ENCODE results near the gene VWA3B. TPM values are rescaled to one million over a fixed set of nuclear protein-coding genes. Genes with fewer than 3 reads are reported as not detected.

The VWA3B gene
- polyA plus RNA-seq, 2 of the 4 experiments (the other 2 are of a cell fraction) = not detected

DNA sequence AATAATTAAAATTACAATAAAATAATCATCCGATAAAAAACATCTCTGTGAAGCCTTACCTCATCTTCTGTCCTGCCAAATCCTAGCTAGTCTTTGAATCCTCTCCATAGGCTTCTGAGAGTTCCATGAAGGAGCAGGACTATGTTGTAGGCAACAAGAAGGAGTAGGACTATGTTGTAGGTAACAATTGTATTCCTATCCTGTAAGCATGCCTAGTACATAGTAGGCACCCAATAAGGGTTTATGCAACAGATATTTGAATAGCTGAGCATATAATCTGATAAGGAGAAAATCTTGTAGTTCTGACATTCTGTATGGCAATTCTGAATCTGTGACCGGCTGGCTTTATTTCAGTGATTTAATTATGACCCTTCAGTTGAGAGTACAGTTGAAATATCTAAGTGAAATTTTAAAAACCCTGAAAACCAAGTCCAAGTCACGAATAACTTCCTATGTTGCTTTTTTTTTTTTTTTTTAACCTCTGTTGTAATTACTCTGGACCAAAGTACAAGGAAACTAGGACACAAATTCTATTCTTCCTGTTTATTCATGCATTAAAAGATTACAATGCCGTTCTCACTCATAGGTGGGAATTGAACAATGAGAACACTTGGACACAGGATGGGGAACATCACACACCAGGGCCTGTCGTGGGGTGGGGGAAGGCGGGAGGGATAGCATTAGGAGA lies 27.8 kb downstream of the VWA3B start:
- TF ChIP-seq TFCP2L1 (CRISPR knock-in tag; IDR thresholded peaks at IDR 0.05) (no peak), BHLHE40 (IDR thresholded peaks at IDR 0.05; ENCODE audit: low read depth, low read length) (no peak), PHF8 (IDR thresholded peaks at IDR 0.05; ENCODE audit: borderline replicate concordance, low read depth) (no peak)
- CTCF ChIA-PET = interaction anchor here (1.0 kb wide), 1 partner anchor 14 kb away, joined by 3 read pairs; no protein-coding TSS in a partner anchor
- DNase-seq (ENCODE audit: low read depth in 1 of 2, low spot score in 1 of 2) (no peak), FAIRE-seq (no peak), ATAC-seq (no peak)
- WGBS (ENCODE audit: missing lambda C conversion rate) = 24% methylated on average over 6 of the region's 6 CpGs
- Histone ChIP-seq H3K27ac (no peak overlapping the region), H3K9me3 (no peaks in the 10 kb centered on the region), H3K4me3 (no peak overlapping the region), H3K4me2 (no peak overlapping the region), H3K4me1 (no peaks in the 10 kb centered on the region)
- POLR2A ChIA-PET = no interaction called here

DNA sequence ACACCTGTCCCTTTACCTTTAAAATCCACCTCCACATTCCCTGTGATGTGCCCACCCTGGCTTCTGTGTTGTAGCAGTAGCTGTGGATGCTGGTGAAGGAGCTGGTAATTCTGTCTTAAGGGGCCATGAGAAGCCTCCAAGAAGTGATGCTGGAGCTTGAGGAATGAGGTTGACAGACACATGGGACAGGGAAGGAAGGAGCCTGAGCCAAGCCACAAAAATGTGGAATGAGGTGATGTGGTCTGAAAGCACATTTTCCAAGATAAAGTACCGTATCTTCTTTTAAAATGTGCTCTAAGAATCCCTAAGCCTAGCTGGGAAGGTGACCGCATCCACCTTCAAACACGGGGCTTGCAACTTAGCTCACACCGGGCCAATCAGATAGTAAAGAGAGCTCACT lies 31.2 kb downstream of the VWA3B start:
- DNase-seq (ENCODE audit: low read depth in 1 of 2, low spot score in 1 of 2) = no peak
- ATAC-seq = no peak
- Histone ChIP-seq H3K4me1 (no peaks in the 10 kb centered on the region), H3K27ac (no peak overlapping the region), H3K4me2 (no peak overlapping the region), H3K9me3 (no peaks in the 10 kb centered on the region), H3K4me3 (no peak overlapping the region)
- TF ChIP-seq HOXA7 (CRISPR knock-in tag; IDR thresholded peaks at IDR 0.05) = no peak
- TF ChIP-seq RNF2 (IDR thresholded peaks at IDR 0.05; ENCODE audit: borderline replicate concordance, low read depth) = no peak
- no peak for TF ChIP-seq FOSB (CRISPR knock-in tag; IDR thresholded peaks at IDR 0.05)
- TF ChIP-seq HOXB13 (CRISPR knock-in tag; IDR thresholded peaks at IDR 0.05; ENCODE audit: low read depth) = no peak
- no peak for TF ChIP-seq RARB (CRISPR knock-in tag; IDR thresholded peaks at IDR 0.05)
- TF ChIP-seq CHD4 (IDR thresholded peaks at IDR 0.05; ENCODE audit: borderline replicate concordance) = no peak
- TF ChIP-seq, protein P1, sequence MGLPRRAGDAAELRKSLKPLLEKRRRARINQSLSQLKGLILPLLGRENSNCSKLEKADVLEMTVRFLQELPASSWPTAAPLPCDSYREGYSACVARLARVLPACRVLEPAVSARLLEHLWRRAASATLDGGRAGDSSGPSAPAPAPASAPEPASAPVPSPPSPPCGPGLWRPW (IDR thresholded peaks at IDR 0.05) = no peak
- ChIA-PET CTCF (no interaction called here), POLR2A (no interaction called here)
- WGBS (ENCODE audit: missing lambda C conversion rate) = 59% methylated on average over 4 of the region's 4 CpGs
- FAIRE-seq = no peak

DNA sequence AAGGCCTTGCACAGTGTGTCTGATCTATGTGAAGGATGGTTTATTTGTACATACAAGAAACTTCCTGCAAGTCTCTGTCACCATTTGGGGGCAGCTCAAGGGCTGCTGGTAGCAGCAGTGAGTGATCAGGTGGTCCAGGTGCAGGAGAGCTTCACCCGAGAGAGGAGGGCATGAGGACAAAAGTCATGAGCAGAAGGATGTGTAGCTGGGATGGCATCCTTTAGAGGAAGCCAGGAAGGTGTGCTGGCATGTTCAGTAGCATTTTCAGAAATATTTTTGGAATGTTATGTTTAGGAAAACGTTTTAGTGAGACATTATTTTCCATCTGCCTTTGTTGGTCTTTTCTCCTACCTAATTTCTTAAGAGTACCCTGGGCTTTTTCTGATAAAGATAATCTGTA lies 31.9 kb downstream of the VWA3B start:
- POLR2A ChIA-PET = no interaction called here
- WGBS (ENCODE audit: missing lambda C conversion rate) = 4% methylated on average over 2 of the region's 2 CpGs
- no peak for ATAC-seq
- CTCF ChIA-PET = no interaction called here
- Histone ChIP-seq H3K9me3 (no peaks in the 10 kb centered on the region), H3K4me1 (no peaks in the 10 kb centered on the region), H3K27ac (no peak overlapping the region), H3K4me2 (no peak overlapping the region), H3K4me3 (no peak overlapping the region)
- TF ChIP-seq FOSB (CRISPR knock-in tag; IDR thresholded peaks at IDR 0.05) (no peak), RARB (CRISPR knock-in tag; IDR thresholded peaks at IDR 0.05) (no peak), BHLHE40 (IDR thresholded peaks at IDR 0.05; ENCODE audit: low read depth, low read length) (no peak), MAFK (IDR thresholded peaks at IDR 0.05; ENCODE audit: partially characterized antibody) (no peak), HOXB13 (CRISPR knock-in tag; IDR thresholded peaks at IDR 0.05; ENCODE audit: low read depth) (no peak), FOSL2 (IDR thresholded peaks at IDR 0.05) (no peak), FOSL2 (CRISPR knock-in tag; IDR thresholded peaks at IDR 0.05) (no peak), EP300 (IDR thresholded peaks at IDR 0.05) (no peak), RAD21 (conservative IDR thresholded peaks at IDR 0.05 in 1 of 2, IDR thresholded peaks at IDR 0.05 in 1 of 2) (no peak), TFCP2L1 (CRISPR knock-in tag; IDR thresholded peaks at IDR 0.05) (no peak), PHF8 (IDR thresholded peaks at IDR 0.05; ENCODE audit: borderline replicate concordance, low read depth) (no peak), HEYL (CRISPR knock-in tag; IDR thresholded peaks at IDR 0.05) (no peak)
- TF ChIP-seq, protein P2, sequence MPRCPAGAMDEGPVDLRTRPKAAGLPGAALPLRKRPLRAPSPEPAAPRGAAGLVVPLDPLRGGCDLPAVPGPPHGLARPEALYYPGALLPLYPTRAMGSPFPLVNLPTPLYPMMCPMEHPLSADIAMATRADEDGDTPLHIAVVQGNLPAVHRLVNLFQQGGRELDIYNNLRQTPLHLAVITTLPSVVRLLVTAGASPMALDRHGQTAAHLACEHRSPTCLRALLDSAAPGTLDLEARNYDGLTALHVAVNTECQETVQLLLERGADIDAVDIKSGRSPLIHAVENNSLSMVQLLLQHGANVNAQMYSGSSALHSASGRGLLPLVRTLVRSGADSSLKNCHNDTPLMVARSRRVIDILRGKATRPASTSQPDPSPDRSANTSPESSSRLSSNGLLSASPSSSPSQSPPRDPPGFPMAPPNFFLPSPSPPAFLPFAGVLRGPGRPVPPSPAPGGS (IDR thresholded peaks at IDR 0.05) = no peak
- no peak for FAIRE-seq
- no peak for DNase-seq (ENCODE audit: low read depth in 1 of 2, low spot score in 1 of 2)

DNA sequence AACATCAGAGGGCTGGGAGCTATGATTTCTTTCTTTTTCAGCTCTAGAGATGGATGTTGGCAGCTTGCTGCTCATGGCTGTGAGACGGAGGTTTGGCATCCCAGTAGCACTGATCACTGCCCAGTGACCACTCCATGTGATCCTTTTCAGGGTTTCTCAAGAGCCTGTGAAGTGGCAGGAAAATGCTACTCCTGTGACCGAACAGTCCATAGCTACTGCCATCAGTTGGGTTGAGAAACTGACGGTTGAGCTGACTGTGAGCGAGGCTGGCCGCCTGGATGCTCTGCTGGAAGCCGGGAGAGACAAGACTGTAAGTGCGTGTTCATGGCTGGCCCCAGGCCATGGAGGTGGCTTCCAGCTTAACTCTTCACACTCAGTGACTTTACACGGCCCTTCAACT lies 34.2 kb downstream of the VWA3B start:
- ChIA-PET CTCF (no interaction called here), POLR2A (no interaction called here)
- Histone ChIP-seq H3K4me3 (no peak overlapping the region), H3K27ac (no peak overlapping the region), H3K9me3 (no peaks in the 10 kb centered on the region), H3K4me2 (no peak overlapping the region), H3K4me1 (no peaks in the 10 kb centered on the region)
- 50% methylated on average over 8 of the region's 8 CpGs for WGBS (ENCODE audit: missing lambda C conversion rate)
- ATAC-seq (no peak), DNase-seq (ENCODE audit: low read depth in 1 of 2, low spot score in 1 of 2) (no peak), FAIRE-seq (no peak)
- TF ChIP-seq MYC (IDR thresholded peaks at IDR 0.05; ENCODE audit: borderline replicate concordance, low read length) (no peak), BHLHE40 (IDR thresholded peaks at IDR 0.05; ENCODE audit: low read depth, low read length) (no peak), HEYL (CRISPR knock-in tag; IDR thresholded peaks at IDR 0.05) (no peak), SMC3 (IDR thresholded peaks at IDR 0.05) (no peak), CHD4 (IDR thresholded peaks at IDR 0.05; ENCODE audit: borderline replicate concordance) (no peak), NR3C1 (IDR thresholded peaks at IDR 0.05) (no peak), PHF8 (IDR thresholded peaks at IDR 0.05; ENCODE audit: borderline replicate concordance, low read depth) (no peak), ZSCAN20 (CRISPR knock-in tag; IDR thresholded peaks at IDR 0.05) (no peak), KDM5A (IDR thresholded peaks at IDR 0.05) (no peak), CHD2 (IDR thresholded peaks at IDR 0.05; ENCODE audit: low read length, partially characterized antibody) (no peak), RAD21 (conservative IDR thresholded peaks at IDR 0.05 in 1 of 2, IDR thresholded peaks at IDR 0.05 in 1 of 2) (no peak), NFE2L2 (conservative IDR thresholded peaks at IDR 0.05; ENCODE audit: low read length) (no peak), CEBPB (IDR thresholded peaks at IDR 0.05) (no peak), MAZ (IDR thresholded peaks at IDR 0.05; ENCODE audit: borderline replicate concordance, low read depth, low read length) (no peak)
- TF ChIP-seq, protein P2 (IDR thresholded peaks at IDR 0.05) = no peak
- TF ChIP-seq, protein P3, sequence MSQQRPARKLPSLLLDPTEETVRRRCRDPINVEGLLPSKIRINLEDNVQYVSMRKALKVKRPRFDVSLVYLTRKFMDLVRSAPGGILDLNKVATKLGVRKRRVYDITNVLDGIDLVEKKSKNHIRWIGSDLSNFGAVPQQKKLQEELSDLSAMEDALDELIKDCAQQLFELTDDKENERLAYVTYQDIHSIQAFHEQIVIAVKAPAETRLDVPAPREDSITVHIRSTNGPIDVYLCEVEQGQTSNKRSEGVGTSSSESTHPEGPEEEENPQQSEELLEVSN (IDR thresholded peaks at IDR 0.05; ENCODE audit: borderline replicate concordance, low read depth) = no peak
